Keratinocyte (primary cell): ENCODE data around the gene DRICH1.

Source experiments
- EZH2 ChIP-seq: IDR thresholded peaks from one replicate; pipeline ENCODE4 v1.6.1; 2012; ENCODE audit warnings: inconsistent platforms, mild to moderate bottlenecking, low read length, moderate library complexity
- TF ChIP-seq, protein P1 (sequence below), 3 experiments: IDR thresholded peaks in 1 of 3; conservative IDR thresholded peaks in 1 of 3; optimal IDR thresholded peaks in 1 of 3; 2 replicates in 2 of 3; 3 replicates in 1 of 3; pipeline versions ENCODE3 to v1.5.1; 2011; ENCODE audit warnings: low read length in 3 of 3, mild to moderate bottlenecking in 3 of 3, moderate library complexity in 2 of 3, control low read depth in 1 of 3, inconsistent platforms in 1 of 3; ENCODE audit not compliant: insufficient read depth in 2 of 3; ENCODE audit errors: extremely low read depth in 1 of 3

DNA sequence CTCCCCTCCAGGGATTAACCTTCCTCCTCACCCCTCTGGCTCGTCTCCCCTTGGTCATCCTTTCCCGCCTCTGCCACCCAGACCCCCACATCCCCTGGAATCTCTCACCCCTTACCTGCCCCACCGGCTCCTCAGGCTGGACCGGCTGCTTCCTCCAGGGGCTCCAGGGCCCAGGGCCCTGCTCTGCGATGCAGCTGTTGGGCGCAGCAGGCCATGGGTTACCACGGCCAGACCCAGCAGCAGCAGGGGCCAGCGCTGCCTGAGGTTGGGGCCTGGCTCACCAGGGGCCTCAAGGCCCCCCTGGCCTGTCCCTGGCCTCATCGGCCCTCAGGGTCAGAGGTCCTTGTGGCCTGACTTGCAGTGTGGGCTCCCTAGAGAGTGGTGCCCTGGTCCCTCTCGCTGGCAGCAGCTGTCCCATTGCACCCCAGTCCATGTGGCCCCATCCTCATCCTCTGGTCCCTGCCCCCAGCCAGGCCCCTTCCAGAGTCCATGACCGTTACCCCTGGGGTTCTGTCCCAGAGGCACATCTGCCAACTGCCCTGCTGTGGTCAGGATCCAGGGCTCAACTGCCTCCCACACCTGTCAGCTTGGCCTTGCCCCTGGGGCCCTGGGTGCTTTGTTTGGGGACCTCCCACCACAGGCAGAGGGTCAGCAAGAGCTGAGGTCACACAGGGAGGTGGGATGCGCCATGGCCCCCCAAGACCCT is 52.1 kb downstream of the DRICH1 start, which contains the start of gene IGLL1:
- TF ChIP-seq, protein P1, sequence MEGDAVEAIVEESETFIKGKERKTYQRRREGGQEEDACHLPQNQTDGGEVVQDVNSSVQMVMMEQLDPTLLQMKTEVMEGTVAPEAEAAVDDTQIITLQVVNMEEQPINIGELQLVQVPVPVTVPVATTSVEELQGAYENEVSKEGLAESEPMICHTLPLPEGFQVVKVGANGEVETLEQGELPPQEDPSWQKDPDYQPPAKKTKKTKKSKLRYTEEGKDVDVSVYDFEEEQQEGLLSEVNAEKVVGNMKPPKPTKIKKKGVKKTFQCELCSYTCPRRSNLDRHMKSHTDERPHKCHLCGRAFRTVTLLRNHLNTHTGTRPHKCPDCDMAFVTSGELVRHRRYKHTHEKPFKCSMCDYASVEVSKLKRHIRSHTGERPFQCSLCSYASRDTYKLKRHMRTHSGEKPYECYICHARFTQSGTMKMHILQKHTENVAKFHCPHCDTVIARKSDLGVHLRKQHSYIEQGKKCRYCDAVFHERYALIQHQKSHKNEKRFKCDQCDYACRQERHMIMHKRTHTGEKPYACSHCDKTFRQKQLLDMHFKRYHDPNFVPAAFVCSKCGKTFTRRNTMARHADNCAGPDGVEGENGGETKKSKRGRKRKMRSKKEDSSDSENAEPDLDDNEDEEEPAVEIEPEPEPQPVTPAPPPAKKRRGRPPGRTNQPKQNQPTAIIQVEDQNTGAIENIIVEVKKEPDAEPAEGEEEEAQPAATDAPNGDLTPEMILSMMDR (optimal IDR thresholded peaks at IDR 0.05 in 1 of 3, IDR thresholded peaks at IDR 0.05 in 1 of 3, conservative IDR thresholded peaks at IDR 0.05 in 1 of 3; ENCODE audit: extremely low read depth in 1 of 3, insufficient read depth in 2 of 3, low read length in 3 of 3) = no peak
- TF ChIP-seq EZH2 = no peak
